ENCODE measurements around the gene NOTCH3. TPM values are rescaled to one million over a fixed set of nuclear protein-coding genes. Genes with fewer than 3 reads are reported as not detected.

Gene NOTCH3
- total RNA-seq, 1 donor from 2014 or later, result 60.0 TPM

DNA sequence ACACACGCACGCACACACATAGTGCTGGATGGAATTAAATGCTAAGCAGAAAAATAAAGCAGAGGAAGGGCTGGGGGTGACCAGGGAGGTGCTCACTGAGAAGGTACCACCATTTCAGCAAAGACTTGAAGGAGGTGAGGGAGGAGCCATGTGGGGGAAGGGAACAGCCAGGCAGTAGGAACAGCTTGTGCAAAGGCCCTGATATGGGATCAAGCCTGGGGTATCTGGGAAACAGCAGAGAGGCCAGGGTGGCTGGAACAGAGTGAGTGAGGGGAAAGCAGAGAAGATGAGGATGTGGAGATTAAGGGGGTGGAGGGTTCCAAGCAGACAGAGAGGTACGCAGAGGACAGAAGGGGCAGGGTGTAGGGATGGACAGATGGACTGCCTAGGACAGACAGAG, 25.2 kb downstream of the NOTCH3 start:
- DNase-seq (ENCODE audit: low spot score), result no peak
- intact Hi-C loops (cut with DNase I), result loop anchor here (2.0 kb wide), 1 partner anchor 77 kb away; no protein-coding TSS in a partner anchor

DNA sequence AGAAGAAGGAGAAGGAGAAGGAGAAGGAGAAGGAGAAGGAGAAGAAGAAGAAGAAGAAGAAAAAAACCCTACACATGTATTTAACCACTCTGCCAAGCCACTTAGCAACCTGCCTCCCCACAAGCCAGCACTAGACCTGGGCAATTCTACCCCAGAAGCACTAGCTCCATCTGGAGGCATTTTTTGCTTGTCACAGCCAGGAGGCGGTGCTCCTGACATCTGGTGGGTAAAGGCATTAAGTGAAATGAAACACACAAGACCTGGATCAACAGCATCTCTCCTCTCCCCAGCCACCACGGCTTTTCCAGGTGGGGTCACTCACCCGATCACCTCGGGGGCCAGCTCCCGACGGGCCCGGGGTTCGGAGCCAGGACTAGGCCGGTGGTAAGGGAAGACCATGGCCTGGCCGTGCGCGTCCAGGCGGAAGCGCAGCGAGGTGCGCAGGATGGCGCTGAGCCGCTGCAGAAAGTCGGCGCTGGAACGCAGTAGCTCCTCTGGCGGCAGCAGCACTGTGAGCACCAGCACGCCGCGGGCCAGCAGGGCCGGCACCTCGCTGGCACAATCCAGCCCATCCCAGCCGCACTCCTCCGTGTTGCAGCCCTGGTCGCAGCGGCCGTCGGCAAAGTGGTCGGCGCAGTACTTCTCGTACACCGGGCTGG, 26.9 kb downstream of the NOTCH3 start:
- DNase-seq (ENCODE audit: low spot score), result no peak
- intact Hi-C loops (cut with DNase I), result no loop called here

DNA sequence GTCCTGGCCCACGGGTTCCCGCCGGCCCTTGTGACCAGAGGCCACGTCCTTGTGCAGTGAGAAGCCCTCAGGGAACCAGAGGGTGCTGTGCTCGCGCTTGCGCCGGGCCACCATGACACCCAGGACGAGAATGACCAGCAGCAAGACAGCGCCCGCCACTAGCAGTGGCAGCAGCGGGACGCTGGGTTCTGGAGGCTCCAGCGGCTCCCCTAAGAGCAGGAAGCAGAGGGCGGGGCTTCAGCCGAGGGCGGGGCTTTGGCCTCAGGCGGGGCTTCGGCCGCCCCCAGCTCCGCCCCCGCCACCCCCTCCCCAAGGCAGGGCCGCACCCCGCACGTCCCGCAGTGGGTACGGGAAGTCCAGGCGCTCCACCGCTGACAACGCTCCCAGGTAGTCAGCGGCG, 30.4 kb downstream of the NOTCH3 start:
- no peak for DNase-seq (ENCODE audit: low spot score)
- intact Hi-C loops (cut with DNase I), result no loop called here

DNA sequence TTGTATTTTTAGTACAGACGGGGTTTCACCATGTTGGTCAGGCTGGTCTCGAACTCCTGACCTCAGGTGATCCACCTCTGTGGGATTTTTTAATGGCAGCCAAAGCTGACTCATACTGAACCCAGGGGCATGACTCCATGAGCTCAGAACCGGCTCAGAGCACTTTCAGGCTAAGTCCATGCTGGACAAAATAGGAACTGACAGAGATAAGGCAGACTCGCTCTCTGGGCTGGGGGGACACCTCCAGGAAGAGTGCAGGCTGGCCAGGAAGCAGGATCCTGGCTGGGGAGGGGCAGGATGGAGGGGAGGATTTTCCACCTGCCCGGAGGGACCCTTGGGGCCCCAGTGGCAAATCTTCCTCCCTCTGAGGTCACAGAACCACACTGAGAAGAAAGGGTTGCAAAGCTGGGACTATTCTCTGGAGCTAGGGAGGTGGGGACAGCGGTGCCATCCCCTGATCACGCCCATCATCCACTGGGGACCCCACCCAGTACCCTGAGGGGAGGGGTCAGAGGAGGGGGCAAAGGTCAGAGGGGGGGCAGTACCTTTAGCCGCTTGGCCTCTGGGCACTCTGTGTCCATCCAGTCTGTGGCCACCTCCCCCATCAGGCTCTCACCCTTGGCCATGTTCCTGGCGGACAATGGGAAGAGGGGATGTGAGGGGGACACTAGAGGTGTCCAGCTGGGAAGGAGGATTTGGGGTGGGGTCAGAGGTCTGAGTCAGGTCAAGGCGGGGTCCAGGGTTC, 31.1 kb downstream of the NOTCH3 start:
- DNase-seq (ENCODE audit: low spot score), result no peak
- intact Hi-C loops (cut with DNase I), result no loop called here

DNA sequence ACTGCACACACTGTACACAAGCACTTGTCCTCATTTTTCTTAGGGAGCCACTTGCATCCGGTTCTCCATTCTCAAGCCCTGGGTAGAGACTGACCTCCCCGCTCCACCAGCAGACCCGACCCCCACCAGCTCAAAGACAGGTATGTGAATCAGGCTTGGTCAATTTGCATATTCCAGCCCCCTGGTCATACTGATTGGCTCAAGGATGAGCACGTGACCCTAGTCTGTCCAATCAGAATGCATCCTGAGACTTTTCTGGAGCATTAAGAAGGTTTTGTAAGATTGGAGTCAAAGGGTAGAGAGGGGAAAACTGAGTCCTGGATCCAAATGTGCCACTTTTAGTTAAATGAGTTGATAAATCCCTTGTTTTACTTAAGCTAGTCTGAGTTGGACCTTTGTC, 34.1 kb downstream of the NOTCH3 start:
- DNase-seq (ENCODE audit: low spot score), result no peak
- intact Hi-C loops (cut with DNase I), result no loop called here

DNA sequence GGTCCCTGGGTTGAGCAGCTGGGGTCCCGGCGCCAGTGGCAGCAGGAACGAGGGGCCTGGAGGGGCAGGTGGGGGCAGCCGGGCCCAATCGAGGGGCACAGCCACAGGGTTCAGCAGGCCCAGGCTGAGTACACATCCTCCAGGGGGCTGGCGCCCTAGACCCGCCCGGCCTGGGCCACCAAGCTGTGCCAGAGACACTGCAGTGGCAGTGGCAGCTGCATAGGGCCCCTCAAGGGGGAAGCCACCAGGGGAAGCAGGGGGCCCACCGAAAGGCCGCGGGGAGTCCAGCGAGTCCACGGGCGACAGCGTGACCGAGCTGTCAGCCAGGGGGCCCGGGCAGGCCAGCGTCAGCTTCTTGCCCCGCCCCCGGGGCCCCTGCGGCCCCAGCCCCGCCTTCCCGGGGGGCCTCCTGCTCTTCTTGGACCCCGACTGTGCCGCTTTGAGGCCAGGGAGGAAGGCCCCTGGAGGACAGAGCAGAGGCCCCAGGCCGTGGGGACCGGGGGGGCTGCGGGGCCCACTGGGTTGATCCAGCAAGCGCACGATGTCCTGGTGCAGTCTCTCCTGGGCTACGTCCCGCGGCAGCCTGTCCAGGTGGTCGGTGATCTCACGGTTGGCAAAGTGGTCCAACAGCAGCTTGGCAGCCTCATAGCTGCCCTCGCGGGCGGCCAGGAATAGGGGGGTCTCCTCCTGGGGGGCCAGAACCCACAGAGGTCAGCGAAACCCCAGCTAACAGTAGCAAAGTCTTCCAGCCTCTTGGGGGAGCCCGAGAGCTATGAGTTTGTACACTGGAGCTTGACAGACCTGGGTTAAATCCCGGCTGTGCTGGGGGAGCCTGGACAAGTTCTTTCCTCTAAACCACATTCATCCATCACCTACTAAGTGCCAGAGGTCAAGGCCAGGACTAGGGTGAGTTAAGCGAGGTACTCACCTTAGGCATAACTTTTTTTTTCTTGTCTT, 39.5 kb downstream of the NOTCH3 start:
- DNase-seq (ENCODE audit: low spot score), result no peak
- intact Hi-C loops (cut with DNase I), result no loop called here

DNA sequence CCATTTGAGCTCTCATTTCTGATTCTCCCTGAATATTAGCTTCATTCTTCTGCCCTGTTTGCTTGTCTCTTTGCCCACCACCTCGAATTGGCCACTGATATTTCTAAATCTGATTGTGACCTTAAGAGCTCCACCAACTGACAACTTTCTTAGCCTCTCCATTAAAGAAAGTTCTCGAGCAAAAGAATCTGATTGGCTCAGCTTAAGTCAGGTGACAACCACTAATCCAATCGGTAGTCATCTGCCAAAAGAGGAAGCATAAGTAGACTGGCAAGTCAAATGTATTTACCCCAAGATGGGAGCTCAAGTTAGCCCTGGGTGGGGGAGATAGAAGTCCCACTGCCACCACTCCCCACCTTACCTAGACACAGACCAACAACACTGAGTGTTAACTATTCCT, 41.5 kb downstream of the NOTCH3 start:
- intact Hi-C loops (cut with DNase I), result no loop called here

DNA sequence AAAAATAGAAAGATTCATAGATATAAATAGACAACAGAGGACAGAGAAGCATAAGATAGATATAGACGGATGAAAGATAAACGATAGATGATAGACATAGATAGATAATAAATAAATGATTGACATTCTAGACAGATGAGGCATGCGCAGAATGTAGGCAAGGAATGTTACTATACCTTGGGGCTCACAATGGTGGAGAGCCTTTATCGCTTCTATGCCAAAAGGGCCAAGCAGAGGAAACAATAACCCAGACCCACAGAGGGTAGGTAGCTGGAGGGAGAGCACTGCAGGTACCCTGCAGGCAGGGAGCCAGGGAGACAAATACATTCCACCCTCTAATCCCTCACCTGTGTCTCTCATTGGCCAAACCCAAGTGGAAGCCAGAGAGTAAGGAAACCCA, 44.4 kb downstream of the NOTCH3 start:
- intact Hi-C loops (cut with DNase I), result no loop called here

More for the DNA sequence above, 41.5 kb downstream of the NOTCH3 start:
- DNase-seq (ENCODE audit: low spot score), result no peak

DNA sequence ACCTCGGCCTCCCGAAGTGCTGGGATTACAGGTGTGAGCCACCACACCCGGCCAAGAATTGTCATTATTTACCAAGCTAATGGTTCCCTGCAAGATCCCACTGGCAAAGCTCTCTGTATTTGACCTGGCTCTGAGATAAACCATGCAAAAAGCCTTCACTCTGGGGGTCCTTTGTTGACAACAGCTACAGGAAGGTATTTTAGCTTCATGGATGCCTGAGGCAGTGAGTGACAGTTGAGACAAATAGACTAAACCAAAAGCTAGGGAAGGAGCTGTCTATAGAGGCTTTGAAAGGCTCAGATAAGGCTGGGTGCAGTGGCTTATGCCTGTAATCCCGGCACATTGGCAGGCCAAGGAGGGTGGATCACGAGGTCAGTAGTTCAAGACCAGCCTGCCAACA, 45.5 kb downstream of the NOTCH3 start:
- intact Hi-C loops (cut with DNase I), result no loop called here
- no peak for DNase-seq (ENCODE audit: low spot score)

More for the DNA sequence above, 44.4 kb downstream of the NOTCH3 start:
- DNase-seq (ENCODE audit: low spot score), result no peak

DNA sequence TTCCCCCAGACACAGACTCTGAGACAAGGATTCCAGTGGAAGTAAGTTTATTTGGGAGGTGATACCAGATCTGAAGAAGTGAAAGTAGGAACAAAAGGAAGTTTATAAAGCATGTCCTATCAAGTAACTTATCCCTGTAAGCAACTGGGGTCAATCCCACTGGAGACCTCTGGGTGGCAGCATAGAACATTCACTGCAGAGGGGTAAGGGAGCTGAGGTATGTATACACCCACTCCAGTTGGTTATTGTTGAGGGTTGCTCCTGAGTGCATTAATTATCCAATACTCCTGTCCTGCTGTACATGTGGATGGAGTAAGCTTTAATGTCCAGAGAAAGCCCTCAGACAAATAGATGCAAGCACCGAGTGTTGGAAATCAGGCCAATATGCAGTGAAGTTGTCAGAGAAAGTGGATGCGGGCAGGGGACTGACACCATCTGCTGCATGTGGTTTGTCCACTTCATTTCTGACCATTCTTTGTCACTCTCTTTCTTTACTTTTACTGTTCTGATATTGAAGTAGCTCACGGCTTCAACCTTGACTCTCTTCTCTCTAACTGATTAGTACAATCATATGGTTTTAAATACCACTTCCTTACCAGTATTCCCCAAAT, 46.7 kb downstream of the NOTCH3 start:
- intact Hi-C loops (cut with DNase I), result no loop called here
- no peak for DNase-seq (ENCODE audit: low spot score)

DNA sequence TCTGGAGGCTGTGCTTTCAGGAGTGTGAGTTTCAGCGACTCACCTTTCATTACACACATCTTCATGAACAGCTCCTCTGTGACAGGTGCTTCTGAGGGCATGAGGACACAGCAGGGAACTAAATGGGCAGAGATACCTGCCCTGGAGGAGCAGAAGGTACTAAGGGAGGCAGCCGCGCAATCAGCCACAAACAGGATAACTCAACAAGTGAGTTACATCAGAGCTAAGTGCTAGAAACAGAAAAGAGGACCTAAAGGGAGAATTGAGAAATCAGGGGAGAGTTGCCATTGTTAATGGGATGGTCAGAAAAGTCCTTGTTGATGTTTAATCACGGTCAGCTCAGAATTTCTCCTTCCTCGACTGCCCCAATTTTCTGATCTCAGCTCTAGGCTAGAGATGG, 51.1 kb downstream of the NOTCH3 start:
- intact Hi-C loops (cut with DNase I), result loop anchor here (2.0 kb wide), 2 partner anchors 47 to 57 kb away; no protein-coding TSS in a partner anchor
- no peak for DNase-seq (ENCODE audit: low spot score)

DNA sequence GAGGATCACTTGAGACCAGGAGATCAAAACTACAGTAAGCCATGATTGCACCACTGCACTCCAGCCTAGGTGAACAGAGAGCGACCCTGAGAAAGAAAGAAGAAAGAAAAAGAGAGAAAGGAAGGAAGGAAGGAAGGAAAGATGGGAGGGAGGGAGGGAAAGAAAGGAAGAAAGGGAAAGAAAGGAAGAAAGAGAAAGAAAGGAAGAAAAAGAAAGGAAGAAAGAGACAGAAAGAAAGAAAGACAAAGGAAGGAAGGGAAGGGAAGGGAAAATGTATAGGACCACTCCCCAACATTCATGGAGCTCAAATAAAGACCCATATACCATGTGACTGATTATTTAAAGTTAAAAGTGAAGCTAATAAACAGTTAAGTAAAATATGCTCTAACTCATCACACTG, 53.7 kb downstream of the NOTCH3 start:
- no peak for DNase-seq (ENCODE audit: low spot score)
- intact Hi-C loops (cut with DNase I), result no loop called here

DNA sequence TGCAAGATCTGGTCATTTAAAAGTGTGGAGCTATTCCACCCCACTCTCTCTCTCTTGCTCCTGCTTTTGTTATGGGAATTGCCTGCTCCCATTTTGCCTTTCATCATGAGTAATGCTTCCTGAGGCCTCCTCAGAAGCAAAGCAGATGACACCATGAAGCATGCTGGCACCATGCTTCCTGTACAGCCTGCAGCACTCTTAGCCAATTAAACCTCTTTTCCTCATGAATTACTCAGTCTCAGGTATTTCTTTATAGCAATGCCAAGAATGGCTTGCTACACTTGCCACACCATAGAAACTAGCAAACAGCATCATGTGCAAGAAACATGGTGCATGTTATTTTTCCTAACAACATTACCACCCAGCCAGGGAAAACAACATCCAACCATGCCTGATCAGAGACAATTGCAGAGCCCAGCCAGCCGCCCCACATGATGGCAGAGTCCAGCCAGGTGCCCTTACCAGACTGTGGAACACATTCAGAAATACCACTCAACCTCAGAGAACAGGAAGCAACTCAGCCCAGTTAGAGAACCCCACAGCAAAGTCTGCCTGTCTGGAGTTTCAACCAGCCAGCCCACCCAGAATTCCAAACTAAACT, 56.6 kb downstream of the NOTCH3 start:
- intact Hi-C loops (cut with DNase I), result no loop called here
- DNase-seq (ENCODE audit: low spot score), result no peak

DNA sequence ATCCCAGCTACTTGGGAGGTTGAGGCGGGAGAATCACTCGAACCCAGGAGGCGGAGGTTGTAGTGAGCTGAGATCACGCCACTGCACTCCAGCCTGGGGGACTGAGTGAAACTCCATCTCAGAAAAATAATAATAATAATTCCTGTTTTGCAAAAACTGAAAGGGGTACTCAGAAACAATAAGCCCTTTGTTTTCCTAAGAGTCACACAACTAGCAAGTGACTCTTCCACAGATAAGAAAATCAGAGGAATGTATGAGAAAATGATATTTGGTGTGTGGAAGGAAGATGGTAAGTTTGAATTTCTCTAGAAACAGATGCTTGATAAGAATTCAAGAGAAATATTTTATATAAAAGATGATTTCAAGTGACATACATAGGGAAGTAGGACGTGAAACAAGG, 58.5 kb downstream of the NOTCH3 start:
- intact Hi-C loops (cut with DNase I), result no loop called here
- no peak for DNase-seq (ENCODE audit: low spot score)

DNA sequence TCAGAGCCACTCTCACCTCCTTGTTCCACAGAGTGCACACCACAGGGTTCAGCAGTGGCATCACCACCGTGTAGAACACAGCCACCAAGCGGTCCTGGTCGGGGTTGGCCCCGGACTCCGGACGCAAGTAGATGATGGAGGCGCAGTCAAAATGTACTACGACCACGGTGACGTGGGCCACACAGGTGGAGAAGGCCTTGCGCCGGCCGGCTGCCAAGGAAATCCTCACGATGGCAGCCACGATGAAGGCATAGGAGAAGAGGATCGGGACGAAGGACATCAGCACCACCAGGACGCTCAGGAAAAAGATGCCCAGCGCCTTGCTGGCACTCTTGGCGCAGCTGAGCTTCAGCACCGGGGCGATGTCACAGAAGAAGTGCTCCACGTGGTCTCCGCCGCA, 59.7 kb downstream of the NOTCH3 start:
- DNase-seq (ENCODE audit: low spot score), result no peak
- intact Hi-C loops (cut with DNase I), result no loop called here

DNA sequence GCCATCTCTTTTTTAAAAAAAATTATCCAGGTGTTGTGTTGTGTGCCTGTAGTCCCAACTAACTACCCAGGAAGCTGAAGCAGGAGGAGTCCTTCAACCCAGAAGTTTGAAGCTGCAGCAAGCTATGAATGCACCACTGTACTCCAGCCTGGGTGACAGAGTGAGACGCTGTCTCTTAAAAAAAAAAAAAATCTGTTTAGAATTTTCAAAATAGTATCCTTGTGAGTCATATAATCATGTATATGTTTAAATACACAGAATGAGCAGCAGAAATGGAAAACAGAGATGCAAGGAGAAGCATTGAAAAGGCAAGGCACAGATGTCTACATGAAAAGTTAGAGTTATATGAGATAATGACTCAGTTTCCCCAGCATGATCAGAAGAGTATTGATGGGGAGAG, 62.4 kb downstream of the NOTCH3 start:
- DNase-seq (ENCODE audit: low spot score), result no peak
- intact Hi-C loops (cut with DNase I), result no loop called here

DNA sequence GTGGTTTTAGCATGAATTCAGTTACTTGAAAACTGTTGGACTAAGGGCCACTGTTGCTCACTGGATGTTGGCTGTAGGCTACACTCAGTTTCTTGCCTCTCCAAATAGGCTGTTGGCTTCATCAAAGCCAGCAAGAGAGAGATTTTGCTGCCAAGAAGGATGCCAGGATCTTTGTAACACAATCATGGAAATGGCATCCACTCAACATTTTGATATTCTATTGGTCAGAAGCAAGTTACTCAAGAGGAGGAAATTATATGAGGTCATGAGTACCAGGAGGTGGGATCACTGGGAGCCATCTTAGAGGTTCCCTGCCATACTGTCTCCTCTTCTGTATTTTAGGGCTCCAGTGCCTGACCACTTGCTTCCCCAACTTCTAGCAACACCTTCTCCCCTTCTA, 63.0 kb downstream of the NOTCH3 start:
- intact Hi-C loops (cut with DNase I), result no loop called here
- DNase-seq (ENCODE audit: low spot score), result no peak

DNA sequence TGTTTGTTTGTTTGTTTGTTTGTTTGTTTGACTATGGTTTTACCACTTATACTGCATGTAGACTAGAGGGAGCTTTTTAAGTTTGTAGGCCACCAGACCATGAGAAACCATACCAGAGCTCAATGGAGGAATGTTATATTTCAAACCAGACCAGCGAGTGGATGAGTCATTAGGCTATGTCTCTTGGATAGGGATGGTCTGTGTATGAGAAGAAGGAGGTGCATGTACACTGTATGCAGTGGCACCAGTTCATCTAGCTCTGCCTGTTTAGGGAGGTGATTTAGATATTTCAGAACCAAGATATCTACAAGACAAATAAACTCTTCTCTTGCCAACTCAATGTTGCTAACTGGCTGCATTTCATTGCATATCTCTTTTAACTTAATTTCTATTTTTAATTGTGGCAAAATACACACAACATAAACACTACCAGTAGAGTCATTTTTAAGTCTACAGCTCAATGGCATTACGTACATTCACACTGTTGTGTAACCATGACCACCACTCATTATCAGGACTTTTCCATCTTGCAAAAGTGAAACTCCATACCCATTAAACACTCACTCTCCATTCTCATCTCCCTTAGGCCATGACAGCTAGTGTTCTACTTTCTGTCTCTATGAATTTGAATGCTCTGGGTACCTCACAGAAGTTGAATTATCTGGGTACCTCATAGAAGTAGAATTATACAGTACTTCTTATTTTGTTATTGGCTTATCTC, 64.4 kb downstream of the NOTCH3 start:
- intact Hi-C loops (cut with DNase I), result no loop called here
- DNase-seq (ENCODE audit: low spot score), result no peak

All from cardiac septum (tissue), 1 donor.